ENCODE results near the gene IFNAR2.

IFNAR2 gene

DNA sequence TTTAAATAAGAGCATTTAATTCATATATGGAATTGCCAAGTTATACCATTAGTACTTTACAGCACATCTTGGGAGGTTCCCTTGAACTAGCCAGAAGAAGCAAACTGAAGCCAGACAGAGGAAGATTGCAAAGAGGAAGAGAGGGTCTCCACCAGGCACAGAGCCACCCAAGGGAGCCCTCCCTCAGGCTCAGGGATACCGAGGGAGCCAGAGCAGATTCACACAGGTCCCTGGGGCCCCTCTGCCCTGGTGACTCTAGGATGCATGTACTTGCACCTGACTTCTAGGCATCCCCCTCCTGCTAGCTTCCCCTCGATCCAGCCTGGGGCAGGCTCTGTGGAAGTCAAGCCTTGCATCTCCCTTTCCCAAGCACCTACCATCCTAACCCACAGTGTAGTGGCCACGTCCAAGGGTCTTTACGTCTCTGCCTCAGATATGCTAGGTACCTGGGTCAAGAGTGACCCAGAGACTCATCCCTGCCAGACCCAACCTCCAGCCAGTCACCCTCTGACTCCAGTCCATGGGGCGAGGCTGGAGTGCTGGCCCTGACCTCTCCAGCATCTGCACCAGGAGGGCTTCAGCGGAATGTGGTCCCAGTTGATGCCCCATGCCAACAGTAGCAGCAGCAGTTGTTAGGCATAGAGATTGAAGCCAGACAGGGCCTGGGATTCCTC is 6.4 kb downstream of the IFNAR2 start:
- no peak for TF ChIP-seq TAF1 (IDR thresholded peaks at IDR 0.05; ENCODE audit: borderline replicate concordance, insufficient read depth, low read length)

DNA sequence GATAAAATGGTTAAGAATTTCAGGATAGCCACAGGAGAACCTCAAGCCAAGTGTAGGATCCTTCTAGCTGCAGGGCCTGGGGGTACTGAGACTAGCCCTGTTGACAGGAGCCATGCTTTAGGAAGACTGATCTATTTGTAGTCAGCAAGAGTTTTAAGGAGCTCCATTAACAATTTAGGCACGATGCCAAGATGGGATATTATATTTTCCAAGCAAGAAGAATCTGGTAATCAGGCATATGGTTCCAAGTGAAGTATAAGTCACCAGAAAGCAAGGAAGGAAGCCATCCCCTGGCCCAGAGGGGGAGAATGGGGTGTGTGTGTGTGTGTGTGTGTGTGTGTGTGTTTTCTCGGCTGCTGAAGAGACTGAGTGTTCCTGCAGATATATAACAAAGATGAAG is 7.0 kb downstream of the IFNAR2 start:
- no peak for TF ChIP-seq FOXP2 (optimal IDR thresholded peaks at IDR 0.05; ENCODE audit: borderline replicate concordance, extremely low read depth, extremely low read length, insufficient read depth)
- no peak for TF ChIP-seq TAF1 (IDR thresholded peaks at IDR 0.05; ENCODE audit: borderline replicate concordance, insufficient read depth, low read length)
- no peak for TF ChIP-seq POLR2AphosphoS5 (IDR thresholded peaks at IDR 0.05; ENCODE audit: low read depth, low read length)
- TF ChIP-seq SIN3A (IDR thresholded peaks at IDR 0.05; ENCODE audit: borderline replicate concordance, insufficient read depth, low read length), result no peak

- TF ChIP-seq SIN3A (IDR thresholded peaks at IDR 0.05; ENCODE audit: borderline replicate concordance, insufficient read depth, low read length), result no peak
- TF ChIP-seq FOXP2 (optimal IDR thresholded peaks at IDR 0.05; ENCODE audit: borderline replicate concordance, extremely low read depth, extremely low read length, insufficient read depth), result no peak
- TF ChIP-seq REST (IDR thresholded peaks at IDR 0.05; ENCODE audit: insufficient read depth in 1 of 2, low read depth in 2 of 2, low read length in 2 of 2), result no peak
- TF ChIP-seq POLR2AphosphoS5 (IDR thresholded peaks at IDR 0.05; ENCODE audit: low read depth, low read length), result no peak
- TF ChIP-seq TAF1 (IDR thresholded peaks at IDR 0.05; ENCODE audit: borderline replicate concordance, insufficient read depth, low read length), result no peak
Observed at GRCh38 chr21:33237486-33237885, 7.7 kb downstream of the IFNAR2 start.

DNA sequence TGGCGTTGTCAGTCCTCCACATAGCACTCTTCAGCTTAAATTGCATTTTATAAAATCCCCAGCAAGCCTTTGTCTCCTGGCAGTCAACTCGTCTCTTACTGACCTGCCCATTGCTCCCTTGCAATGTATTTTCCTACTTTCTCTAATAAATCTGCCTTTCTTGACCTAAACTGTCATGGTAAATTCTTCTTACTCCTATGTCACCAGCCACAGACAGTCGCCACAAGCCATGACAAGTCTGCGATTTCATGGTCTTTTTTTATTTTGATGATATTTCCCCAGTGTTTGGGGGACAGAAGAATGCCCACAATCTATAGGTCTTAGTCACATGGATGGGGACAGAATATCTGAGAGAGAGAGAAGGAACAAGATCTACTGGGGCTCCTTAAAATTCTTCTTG is 8.4 kb downstream of the IFNAR2 start:
- TF ChIP-seq POLR2AphosphoS5 (IDR thresholded peaks at IDR 0.05; ENCODE audit: low read depth, low read length) (no peak), SIN3A (IDR thresholded peaks at IDR 0.05; ENCODE audit: borderline replicate concordance, insufficient read depth, low read length) (no peak), FOXP2 (optimal IDR thresholded peaks at IDR 0.05; ENCODE audit: borderline replicate concordance, extremely low read depth, extremely low read length, insufficient read depth) (no peak), TAF1 (IDR thresholded peaks at IDR 0.05; ENCODE audit: borderline replicate concordance, insufficient read depth, low read length) (no peak), REST (IDR thresholded peaks at IDR 0.05; ENCODE audit: insufficient read depth in 1 of 2, low read depth in 2 of 2, low read length in 2 of 2) (no peak)

DNA sequence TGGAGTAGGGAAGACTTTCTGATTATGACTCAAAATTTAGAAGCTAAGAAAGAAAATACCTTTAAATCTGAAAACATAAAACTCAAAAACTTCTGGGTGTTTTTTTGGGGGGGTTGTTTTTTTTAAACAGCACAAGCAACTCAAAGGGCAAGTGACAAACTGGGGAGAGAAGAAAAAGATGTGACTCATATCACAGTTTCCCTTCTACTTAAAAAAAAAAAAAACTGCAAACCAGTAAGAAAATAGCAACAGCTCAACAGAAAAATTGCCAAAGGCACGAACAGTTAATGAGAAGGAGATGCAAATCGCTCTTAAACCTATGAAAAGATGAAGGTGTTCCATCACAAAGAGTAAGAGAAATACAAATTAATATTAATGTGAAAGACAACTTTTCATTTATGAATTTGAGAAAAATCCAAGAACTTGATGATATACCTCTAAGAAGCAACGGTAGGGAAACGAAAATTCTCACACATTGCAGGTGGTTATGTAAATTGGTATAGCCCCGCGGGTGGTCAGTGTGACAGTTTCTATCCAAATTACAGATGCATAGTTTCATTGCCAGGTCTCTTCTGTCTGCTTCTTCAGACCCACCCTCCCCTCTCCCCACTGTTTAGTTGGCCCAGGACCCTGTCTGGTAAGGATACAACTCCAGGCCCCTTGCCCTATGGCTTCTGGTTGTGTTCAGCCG is 9.0 kb downstream of the IFNAR2 start:
- TF ChIP-seq TAF1 (IDR thresholded peaks at IDR 0.05; ENCODE audit: borderline replicate concordance, insufficient read depth, low read length) (no peak), POLR2AphosphoS5 (IDR thresholded peaks at IDR 0.05; ENCODE audit: low read depth, low read length) (no peak), REST (IDR thresholded peaks at IDR 0.05; ENCODE audit: insufficient read depth in 1 of 2, low read depth in 2 of 2, low read length in 2 of 2) (no peak), SIN3A (IDR thresholded peaks at IDR 0.05; ENCODE audit: borderline replicate concordance, insufficient read depth, low read length) (no peak), FOXP2 (optimal IDR thresholded peaks at IDR 0.05; ENCODE audit: borderline replicate concordance, extremely low read depth, extremely low read length, insufficient read depth) (no peak)

DNA sequence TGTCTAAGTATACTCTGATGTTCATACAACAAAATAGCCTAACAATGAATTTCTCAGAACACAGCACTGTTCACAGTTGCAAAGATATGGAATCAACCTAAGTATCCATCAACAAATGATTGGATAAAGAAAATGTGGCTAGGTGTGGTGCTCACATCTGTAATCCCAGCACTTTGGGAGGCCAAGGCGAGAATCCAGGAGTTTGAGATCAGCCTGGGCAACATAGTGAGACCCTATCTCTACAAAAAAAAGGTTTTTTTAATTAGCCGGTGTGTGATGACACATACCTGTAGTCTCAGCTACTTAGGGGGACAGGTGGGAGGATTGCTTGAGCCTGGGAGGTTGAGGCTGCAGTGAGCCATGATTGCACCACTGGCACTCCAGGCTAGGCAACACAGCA is 10.7 kb downstream of the IFNAR2 start:
- TF ChIP-seq FOXP2 (optimal IDR thresholded peaks at IDR 0.05; ENCODE audit: borderline replicate concordance, extremely low read depth, extremely low read length, insufficient read depth) (no peak), REST (IDR thresholded peaks at IDR 0.05; ENCODE audit: insufficient read depth in 1 of 2, low read depth in 2 of 2, low read length in 2 of 2) (no peak), SIN3A (IDR thresholded peaks at IDR 0.05; ENCODE audit: borderline replicate concordance, insufficient read depth, low read length) (no peak), POLR2AphosphoS5 (IDR thresholded peaks at IDR 0.05; ENCODE audit: low read depth, low read length) (no peak), TAF1 (IDR thresholded peaks at IDR 0.05; ENCODE audit: borderline replicate concordance, insufficient read depth, low read length) (no peak)
